ENCODE results near the gene WASF2.

DNA sequence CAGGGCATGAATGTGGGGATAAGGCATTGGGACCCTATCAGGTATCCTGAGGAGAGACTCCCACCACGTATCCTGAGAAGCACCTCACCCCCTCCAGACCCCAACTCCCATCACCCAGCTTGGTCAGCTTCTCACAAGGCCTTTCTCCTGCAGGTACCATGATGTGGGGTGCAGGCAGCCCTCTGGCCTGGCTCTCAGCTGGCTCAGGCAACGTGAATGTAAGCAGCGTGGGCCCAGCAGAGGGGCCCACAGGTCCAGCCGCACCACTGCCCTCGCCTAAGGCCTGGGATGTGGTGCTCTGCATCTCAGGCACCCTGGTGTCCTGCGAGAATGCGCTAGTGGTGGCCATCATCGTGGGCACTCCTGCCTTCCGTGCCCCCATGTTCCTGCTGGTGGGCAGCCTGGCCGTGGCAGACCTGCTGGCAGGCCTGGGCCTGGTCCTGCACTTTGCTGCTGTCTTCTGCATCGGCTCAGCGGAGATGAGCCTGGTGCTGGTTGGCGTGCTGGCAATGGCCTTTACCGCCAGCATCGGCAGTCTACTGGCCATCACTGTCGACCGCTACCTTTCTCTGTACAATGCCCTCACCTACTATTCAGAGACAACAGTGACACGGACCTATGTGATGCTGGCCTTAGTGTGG is 96.2 kb downstream of the WASF2 start:
- TF ChIP-seq EZH2 (IDR thresholded peaks at IDR 0.05): no peak
- TF ChIP-seq POLR2AphosphoS5 (IDR thresholded peaks at IDR 0.05; ENCODE audit: borderline replicate concordance, low read depth, low read length): no peak
- TF ChIP-seq FOXP2 (optimal IDR thresholded peaks at IDR 0.05; ENCODE audit: control extremely low read depth, extremely low read length, insufficient read depth): no peak

Data from SK-N-MC (cell line).